IgD-negative memory B cell (primary cell): Measurements from ENCODE around the gene PPP6C. TPM values are rescaled to one million over a fixed set of nuclear protein-coding genes. Genes with fewer than 3 reads are reported as not detected.
"Not testable (repeated sequence)": the region's sequence is repeated elsewhere in the genome, so short reads cannot be mapped to it uniquely, and the experiment has no call there.

Experiments
- H3K27ac Mint-ChIP-seq, 3 donors: one replicate each; pipeline ENCODE4 v1.8.0; 2020 to 2022; ENCODE audit warnings: mild to moderate bottlenecking in 3 of 3, mixed read lengths in 3 of 3, moderate library complexity in 1 of 3
- H3K27me3 Mint-ChIP-seq: one replicate; pipeline ENCODE4 v1.8.0; 2021; ENCODE audit warnings: mixed read lengths
- H3K36me3 Mint-ChIP-seq: one replicate; pipeline ENCODE4 v1.8.0; 2020; ENCODE audit warnings: mild to moderate bottlenecking, mixed read lengths
- H3K4me1 Mint-ChIP-seq, 3 donors: one replicate each; pipeline ENCODE4 v1.8.0; 2020 to 2022; ENCODE audit warnings: mixed read lengths in 3 of 3, mild to moderate bottlenecking in 1 of 3
- H3K4me3 Mint-ChIP-seq, 4 donors: one replicate each; pipeline ENCODE4 v1.8.0; 2020 to 2022; ENCODE audit warnings: mild to moderate bottlenecking in 4 of 4, mixed read lengths in 4 of 4, moderate library complexity in 3 of 4
- H3K9me3 Mint-ChIP-seq, 3 donors: one replicate each; pipeline ENCODE4 v1.8.0; 2020 to 2021; ENCODE audit warnings: mixed read lengths in 3 of 3, mild to moderate bottlenecking in 1 of 3
- polyA plus RNA-seq: library from polyadenylated mRNA; unstranded; fragments of 300-500 nt; fragmentation: Illumina TruSeq; gene quantifications from one replicate; pipeline ENCODE4 v1.2.3, GENCODE V29; 2021

PPP6C gene
- polyA plus RNA-seq = 45.6 TPM

DNA sequence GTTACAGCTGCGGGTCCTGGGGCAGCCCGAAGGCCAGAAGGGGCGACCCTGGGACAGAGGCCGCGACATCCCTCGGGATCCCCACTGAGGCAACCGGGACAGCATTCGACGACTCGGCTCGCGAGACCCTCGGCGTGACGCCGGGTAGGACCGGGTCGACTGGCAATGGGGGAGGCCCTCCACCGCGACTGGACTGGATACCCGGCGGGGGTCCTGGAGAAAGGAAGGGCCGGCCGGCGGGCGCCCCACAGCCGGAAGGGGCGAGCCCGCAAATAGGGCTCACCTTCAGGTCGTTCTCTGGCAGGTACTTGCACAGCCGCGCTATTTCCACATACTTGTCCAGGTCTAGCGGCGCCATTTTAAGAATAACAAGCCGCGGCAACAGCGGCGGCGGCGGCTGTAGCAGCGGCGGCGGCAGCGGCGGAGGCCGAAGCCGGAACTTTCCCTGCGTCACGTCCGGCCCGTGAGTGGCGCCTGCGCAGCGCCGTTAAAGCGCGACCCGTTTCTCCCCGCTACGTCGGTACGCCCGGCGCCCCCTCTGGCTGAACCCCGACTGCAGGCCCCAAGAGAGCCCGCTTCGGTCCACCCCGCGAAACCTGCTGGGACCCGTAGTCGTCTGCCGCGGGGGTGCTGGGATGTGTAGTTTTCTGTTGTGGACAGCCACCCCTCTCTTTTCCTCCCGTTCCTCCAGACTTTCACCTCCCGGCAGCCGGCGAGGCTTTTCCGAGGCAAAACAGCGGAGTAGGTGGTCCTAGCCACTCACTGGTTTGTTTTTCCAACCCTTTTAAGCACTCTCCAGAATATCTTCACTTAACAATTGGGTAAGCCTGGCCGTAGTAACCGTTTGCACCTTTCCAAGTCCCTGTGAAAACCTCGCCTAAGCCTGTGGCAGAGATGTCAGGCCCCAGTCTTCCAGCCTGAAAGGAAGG is at the start of gene PPP6C:
TSS of gene PPP6C (minus strand) at position 443 of the 929 bp plus-strand sequence. CDS start at position 358, 85 bp downstream.
- no peaks in the 10 kb centered on the region for H3K36me3 Mint-ChIP-seq
- peak within 1 kb of the TSS; percentile 63 to 94 (median 91) for H3K27ac Mint-ChIP-seq
- H3K4me3 Mint-ChIP-seq = peak within 1 kb of the TSS; percentile 93 to 98 (median 98)
- no peaks in the 10 kb centered on the region for H3K9me3 Mint-ChIP-seq
- H3K27me3 Mint-ChIP-seq = no peaks in the 10 kb centered on the region
- H3K4me1 Mint-ChIP-seq = peaks cover 14 to 17% (median 15%) of the 10 kb centered on the region in 3 donors

DNA sequence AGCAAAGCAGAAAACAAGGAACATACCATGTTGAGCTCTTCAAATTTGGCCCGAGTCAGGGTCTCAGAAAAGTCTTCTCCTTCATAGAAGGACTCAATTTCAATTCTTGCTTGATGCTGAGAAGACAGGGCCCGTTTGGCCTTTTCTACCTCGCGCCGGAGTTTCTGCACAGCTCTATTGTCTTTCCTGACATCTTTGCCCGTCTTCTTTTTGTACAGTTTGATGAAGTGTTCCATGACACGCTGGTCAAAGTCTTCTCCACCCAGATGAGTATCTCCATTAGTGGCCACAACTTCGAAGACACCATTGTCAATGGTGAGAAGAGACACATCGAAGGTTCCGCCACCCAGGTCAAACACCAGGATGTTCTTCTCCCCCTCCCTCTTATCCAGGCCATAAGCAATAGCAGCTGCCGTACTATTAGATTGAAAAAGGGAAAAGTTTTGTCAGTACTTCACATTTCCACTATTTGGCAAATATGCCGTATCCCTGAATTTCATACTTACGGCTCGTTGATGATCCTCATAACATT is 49.4 kb upstream of the PPP6C start:
- Mint-ChIP-seq H3K9me3 (no peaks in the 10 kb centered on the region), H3K4me3 (peak overlapping the region; percentile 72 to 97 (median 88)), H3K4me1 (peaks cover 39 to 45% (median 45%) of the 10 kb centered on the region in 3 donors), H3K36me3 (peaks cover 10% of the 10 kb centered on the region), H3K27ac (peak overlapping the region; percentile 53 to 85 (median 65)), H3K27me3 (no peaks in the 10 kb centered on the region)

DNA sequence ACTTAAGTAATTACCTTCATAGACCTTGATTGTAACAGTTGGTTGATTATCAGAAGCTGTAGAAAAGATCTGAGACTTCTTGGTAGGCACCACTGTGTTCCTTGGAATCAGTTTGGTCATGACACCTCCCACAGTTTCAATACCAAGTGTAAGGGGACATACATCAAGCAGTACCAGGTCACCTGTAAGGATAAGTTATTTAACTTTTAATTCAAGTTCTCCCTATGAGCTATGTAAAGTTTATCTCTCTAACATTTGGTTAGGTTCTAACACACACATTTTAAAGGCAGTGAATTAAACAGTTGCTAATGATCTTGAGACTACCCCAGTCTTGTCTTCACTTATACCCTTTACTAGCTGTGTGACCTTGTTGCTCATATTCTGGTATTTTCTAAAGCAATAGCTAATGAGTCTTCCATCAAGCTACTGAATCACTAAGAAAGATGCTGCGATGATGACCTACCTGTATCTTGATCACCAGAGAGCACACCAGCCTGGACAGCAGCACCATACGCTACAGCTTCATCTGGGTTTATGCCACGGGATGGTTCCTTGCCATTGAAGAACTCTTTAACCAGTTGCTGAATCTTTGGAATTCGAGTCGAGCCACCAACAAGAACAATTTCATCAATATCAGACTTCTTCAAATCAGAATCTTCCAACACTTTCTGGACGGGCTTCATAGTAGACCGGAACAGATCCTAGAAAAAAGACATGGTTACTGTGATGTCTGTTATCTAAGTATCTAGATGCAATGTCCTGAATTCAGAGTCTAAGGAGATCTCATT is 48.7 kb upstream of the PPP6C start:
- Mint-ChIP-seq H3K4me1 (peaks cover 39 to 45% (median 45%) of the 10 kb centered on the region in 3 donors), H3K36me3 (peaks cover 10% of the 10 kb centered on the region), H3K27me3 (no peaks in the 10 kb centered on the region), H3K27ac (peak overlapping the region; percentile 65 to 85 (median 77)), H3K4me3 (peak overlapping the region; percentile 72 to 97 (median 88)), H3K9me3 (no peaks in the 10 kb centered on the region)

DNA sequence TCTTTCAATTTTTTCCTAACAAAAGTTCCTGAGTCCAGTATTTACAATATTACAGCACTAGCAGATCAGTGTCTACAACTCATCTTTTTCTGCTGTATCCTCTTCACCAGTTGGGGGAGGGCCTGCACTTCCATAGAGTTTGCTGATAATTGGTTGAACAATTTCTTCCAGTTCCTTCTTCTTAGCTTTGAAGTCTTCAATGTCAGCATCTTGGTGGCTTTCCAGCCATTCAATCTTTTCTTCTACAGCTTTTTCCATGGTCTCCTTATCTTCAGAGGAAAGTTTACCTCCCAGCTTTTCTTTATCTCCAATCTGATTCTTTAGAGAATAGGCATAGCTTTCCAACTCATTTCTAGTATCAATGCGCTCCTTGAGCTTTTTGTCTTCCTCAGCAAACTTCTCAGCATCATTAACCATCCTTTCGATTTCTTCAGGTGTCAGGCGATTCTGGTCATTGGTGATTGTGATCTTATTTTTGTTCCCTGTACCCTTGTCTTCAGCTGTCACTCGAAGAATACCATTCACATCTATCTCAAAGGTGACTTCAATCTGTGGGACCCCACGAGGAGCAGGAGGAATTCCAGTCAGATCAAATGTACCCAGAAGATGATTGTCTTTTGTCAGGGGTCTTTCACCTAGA is 47.0 kb upstream of the PPP6C start:
- H3K4me3 Mint-ChIP-seq = peak overlapping the region in 2 of 4 donors; percentile 2 to 72
- H3K27ac Mint-ChIP-seq = peak overlapping the region in 1 of 3 donors; percentile 65
- not testable (repeated sequence) for H3K27me3 Mint-ChIP-seq, H3K9me3 Mint-ChIP-seq
- H3K4me1 Mint-ChIP-seq = peaks cover 36 to 41% (median 40%) of the 10 kb centered on the region in 3 donors
- peaks cover 10% of the 10 kb centered on the region for H3K36me3 Mint-ChIP-seq

DNA sequence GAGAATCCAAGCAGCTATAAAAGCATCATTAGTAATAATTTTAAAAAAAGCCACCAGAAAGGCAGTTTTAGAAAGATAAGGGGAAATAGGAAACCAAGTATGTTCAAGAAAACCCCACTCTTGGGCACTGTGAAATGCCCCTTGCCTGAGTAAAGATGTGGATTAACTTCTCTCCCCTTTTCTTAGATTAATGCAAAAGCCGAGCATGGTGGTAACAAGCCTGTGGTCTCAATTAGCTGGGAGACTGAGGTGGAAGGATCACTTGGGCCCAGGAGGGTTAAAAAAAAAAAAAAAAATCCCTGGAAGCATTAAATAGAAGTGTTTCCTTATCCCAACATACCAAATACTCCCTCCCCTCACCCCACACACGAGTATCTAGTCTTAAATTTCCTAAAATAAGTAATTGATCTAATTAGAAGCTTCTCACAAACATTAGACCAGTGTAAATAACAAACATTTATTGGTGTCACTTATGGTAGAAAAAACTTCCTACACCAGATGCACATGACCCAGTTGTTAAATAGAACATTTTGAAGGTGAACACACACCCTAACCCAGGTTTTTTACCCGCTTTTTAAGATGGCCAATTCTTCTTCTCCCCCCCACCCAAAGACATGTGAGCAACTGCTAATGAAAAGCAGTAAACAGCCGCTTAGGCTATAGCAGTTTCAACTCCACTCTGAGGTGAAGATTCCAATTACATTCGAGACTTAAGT is 46.4 kb upstream of the PPP6C start:
- Mint-ChIP-seq H3K36me3 (peaks cover 10% of the 10 kb centered on the region), H3K9me3 (peaks cover 0 to 1% (median 0%) of the 10 kb centered on the region in 3 donors), H3K27me3 (no peaks in the 10 kb centered on the region), H3K4me1 (peaks cover 33 to 36% (median 35%) of the 10 kb centered on the region in 3 donors), H3K27ac (peak overlapping the region; percentile 36 to 80 (median 65)), H3K4me3 (peak overlapping the region in 3 of 4 donors; percentile 24 to 72 (median 41))

DNA sequence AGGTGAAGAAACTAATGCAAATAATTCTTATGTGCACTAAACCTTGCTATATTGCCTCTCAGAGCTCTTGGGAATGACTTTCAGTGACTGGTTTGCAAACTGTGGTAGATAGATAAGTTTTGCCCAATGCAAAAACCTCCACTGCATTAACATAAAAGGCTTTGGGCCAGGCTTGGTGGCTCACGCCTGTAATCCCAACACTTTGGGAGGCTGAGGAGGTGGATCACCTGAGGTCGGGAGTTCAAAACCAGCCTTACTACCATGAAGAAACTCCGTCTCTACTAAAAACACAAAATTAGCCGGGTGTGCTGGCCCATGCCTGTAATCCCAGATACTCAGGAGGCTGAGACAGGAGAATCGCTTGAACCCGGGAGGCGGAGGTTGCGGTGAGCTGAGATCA is 44.5 kb upstream of the PPP6C start:
- H3K27ac Mint-ChIP-seq = peak overlapping the region in 1 of 3 donors; percentile 90
- not testable (repeated sequence) for H3K27me3 Mint-ChIP-seq, H3K9me3 Mint-ChIP-seq, H3K4me3 Mint-ChIP-seq, H3K36me3 Mint-ChIP-seq
- peaks cover 26 to 33% (median 29%) of the 10 kb centered on the region in 3 donors for H3K4me1 Mint-ChIP-seq

DNA sequence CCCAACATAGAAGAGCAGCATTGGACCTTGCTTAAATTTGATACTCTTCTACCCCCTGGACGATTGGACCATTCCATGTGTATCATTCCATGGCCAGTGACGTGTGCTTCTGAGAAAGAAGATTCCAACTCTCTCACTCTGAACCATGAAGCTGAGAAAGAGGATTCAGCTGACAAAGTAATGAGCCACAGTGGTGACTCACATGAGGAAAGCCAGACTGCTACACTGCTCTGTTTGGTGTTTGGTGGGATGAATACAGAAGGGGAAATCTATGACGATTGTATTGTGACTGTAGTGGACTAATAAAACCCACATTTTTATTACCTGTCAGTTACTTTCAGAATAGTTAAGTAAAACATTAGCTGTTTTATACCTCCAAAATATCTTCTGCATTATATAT is 44.1 kb upstream of the PPP6C start:
- Mint-ChIP-seq H3K9me3 (peaks cover 0 to 1% (median 0%) of the 10 kb centered on the region in 3 donors), H3K4me1 (peaks cover 22 to 28% (median 25%) of the 10 kb centered on the region in 3 donors), H3K27ac (peak overlapping the region in 1 of 3 donors; percentile 90), H3K4me3 (no peak overlapping the region), H3K27me3 (no peaks in the 10 kb centered on the region), H3K36me3 (peaks cover 4% of the 10 kb centered on the region)

DNA sequence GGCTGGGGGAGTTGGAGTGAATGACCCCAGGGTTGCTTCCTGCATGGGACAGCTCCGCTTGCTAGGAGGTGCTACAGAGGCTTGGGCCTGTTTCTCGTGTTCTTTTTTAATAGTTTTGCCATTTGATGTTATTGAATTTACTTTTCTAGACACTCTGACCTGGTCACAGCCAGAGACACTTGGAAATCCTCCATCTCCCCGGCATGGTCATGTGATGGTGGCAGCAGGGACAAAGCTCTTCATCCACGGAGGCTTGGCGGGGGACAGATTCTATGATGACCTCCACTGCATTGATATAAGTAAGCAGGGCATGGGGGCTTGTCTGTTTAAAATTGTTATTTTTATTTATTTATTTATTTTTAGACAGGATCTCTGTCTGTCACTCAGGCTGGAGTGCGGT is 38.2 kb upstream of the PPP6C start:
- no peaks in the 10 kb centered on the region for H3K36me3 Mint-ChIP-seq
- H3K4me1 Mint-ChIP-seq = peaks cover 0 to 1% (median 0%) of the 10 kb centered on the region in 3 donors
- no peak overlapping the region for H3K4me3 Mint-ChIP-seq
- H3K9me3 Mint-ChIP-seq = peaks cover 0 to 1% (median 0%) of the 10 kb centered on the region in 3 donors
- H3K27ac Mint-ChIP-seq = no peak overlapping the region
- no peaks in the 10 kb centered on the region for H3K27me3 Mint-ChIP-seq

DNA sequence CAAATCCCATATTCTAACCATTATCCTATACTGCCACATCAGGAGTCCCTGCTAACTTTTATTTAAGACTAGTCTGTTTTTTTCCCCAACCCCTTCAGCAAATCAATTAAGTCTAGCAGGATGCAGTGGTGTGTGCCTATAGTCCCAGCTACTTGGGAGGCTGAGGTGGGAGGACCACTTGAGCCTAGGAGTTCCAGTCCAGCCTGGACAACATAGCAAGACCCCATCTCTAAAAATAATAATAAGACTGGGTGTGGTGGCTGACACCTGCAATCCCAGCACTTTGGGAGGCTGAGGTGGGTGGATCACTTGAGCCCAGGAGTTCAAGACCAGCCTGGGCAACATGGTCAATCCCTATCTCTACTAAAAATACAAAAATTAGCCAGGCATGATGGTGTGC is 35.3 kb upstream of the PPP6C start:
- H3K4me3 Mint-ChIP-seq = peak overlapping the region in 1 of 4 donors; percentile 55
- H3K27me3 Mint-ChIP-seq, H3K36me3 Mint-ChIP-seq, H3K4me1 Mint-ChIP-seq, H3K27ac Mint-ChIP-seq, H3K9me3 Mint-ChIP-seq: not testable (repeated sequence)

DNA sequence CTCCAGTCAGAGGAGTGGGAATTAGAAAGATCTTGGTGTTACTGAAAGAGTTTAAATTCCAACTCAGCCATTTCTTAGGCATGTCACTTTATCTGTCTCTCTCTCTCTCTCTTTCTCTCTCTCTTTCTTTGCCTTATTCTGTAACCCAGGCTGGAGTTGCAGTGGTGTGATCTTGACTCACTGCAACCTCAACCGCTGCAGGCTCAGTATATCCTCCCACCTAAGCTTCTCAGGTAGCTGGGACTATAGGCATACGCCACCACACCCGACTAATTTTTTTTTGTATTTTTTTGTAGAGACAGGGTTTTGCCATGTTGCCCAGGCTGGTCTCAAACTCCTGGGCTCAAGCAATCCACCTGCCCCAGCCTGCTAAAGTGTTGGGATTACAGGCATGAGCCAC is 29.0 kb upstream of the PPP6C start:
- H3K36me3 Mint-ChIP-seq = peaks cover 5% of the 10 kb centered on the region
- peaks cover 0 to 2% (median 0%) of the 10 kb centered on the region in 3 donors for H3K9me3 Mint-ChIP-seq
- no peak overlapping the region for H3K4me3 Mint-ChIP-seq
- H3K27ac Mint-ChIP-seq = no peak overlapping the region
- H3K27me3 Mint-ChIP-seq = no peaks in the 10 kb centered on the region
- peaks cover 0 to 6% (median 4%) of the 10 kb centered on the region in 3 donors for H3K4me1 Mint-ChIP-seq

DNA sequence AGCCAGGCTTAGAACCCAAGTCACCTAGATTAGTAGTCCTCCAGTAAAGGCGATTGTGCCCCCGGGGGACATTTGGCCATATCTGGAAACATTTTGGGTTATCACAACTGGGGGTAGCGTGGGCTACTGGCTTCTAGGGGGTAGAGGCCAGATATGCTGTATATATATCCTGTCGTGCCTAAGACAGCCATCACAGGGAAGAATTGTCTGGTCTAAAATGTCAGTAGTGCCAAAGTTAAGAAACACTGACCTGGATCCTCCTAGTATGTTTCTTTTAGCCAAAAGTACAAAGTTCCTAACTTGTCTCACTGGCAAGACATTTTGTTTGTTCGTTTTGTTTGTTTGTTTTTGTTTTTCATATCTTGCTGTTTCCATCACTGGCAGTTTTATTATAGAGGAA is 24.6 kb upstream of the PPP6C start:
- Mint-ChIP-seq H3K27ac (no peak overlapping the region), H3K36me3 (peaks cover 5% of the 10 kb centered on the region), H3K4me1 (peaks cover 0 to 6% (median 4%) of the 10 kb centered on the region in 3 donors), H3K4me3 (no peak overlapping the region), H3K27me3 (no peaks in the 10 kb centered on the region), H3K9me3 (peaks cover 0 to 2% (median 0%) of the 10 kb centered on the region in 3 donors)

DNA sequence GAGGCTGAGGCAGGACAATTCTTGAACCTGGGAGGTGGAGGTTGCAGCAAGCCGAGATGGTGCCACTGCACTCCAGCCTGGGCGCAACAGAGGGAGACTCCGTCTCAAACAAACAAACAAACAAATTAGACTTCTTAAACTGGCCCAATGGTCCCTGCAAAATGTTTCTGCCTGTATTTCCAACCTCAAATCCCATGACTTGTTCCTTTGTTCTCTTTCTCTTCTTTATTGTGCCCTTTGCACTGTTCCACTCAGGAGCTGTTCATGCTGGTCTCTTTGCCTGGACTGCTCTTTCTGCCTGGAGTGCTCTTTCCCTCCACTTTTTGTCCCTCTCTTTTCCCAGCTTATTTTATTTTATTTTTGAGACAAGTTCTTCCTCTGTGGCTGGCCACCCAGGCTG is 14.9 kb upstream of the PPP6C start:
- Mint-ChIP-seq H3K9me3 (no peaks in the 10 kb centered on the region), H3K27me3 (no peaks in the 10 kb centered on the region), H3K36me3 (peaks cover 9% of the 10 kb centered on the region), H3K4me3 (peak overlapping the region in 1 of 4 donors; percentile 5), H3K4me1 (peaks cover 4 to 14% (median 10%) of the 10 kb centered on the region in 3 donors), H3K27ac (peak overlapping the region in 1 of 3 donors; percentile 26)

DNA sequence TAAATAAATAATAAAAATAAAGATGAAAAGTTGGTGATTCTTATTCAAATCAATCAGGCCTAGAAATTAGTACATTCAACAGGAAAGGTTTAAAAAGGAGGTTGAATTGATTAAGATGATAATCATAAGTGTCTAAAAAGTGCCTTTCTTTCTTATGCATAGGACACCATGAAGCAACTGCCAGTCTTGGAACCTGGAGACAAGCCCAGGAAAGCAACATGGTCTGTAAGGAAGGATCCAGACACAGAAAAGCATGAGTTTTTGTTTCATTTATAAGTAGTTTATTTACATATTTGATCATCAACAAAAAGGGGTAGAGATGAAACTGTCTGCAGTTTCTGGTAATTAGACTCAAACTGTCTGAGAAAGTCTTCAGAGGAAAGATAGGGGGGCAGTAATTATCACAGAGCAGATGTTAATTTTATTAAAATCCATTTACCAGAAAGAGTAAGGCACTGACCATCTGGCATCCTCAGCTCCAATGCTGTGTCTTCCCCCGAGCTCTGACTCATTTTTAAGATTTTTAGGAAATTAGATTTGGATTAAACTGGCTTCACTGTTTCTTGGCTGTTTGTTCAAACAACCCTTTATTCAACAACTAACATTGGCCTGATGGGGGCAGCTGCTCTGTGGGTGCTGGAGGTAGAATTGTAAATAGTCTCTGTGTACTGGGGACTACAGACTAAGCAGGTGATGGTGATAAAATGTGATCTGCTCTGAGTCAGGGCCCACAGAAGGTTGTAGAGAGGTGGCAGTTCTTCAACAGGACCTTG is 13.4 kb upstream of the PPP6C start:
- H3K4me1 Mint-ChIP-seq = peaks cover 5 to 18% (median 12%) of the 10 kb centered on the region in 3 donors
- H3K36me3 Mint-ChIP-seq = peaks cover 5% of the 10 kb centered on the region
- no peaks in the 10 kb centered on the region for H3K9me3 Mint-ChIP-seq
- peak overlapping the region in 1 of 3 donors; percentile 76 for H3K27ac Mint-ChIP-seq
- H3K27me3 Mint-ChIP-seq = no peaks in the 10 kb centered on the region
- H3K4me3 Mint-ChIP-seq = peak overlapping the region in 1 of 4 donors; percentile 20
